GM19240 (cell line): ENCODE data around the gene C3orf22.
"Not testable (repeated sequence)": the region's sequence is repeated elsewhere in the genome, so short reads cannot be mapped to it uniquely, and the experiment has no call there.

Experiments
- DNase-seq: peaks from one replicate; pipeline ENCODE4 v3.0.0; 2011; ENCODE audit warnings: low spot score; ENCODE audit not compliant: insufficient read length

The C3orf22 gene

GRCh38 chr3:126543457-126544061, 15.2 kb downstream of the C3orf22 start:
- no peak for DNase-seq

GRCh38 chr3:126542340-126543241, 16.1 kb downstream of the C3orf22 start:
- DNase-seq: no peak

- no peak for DNase-seq
Observed at GRCh38 chr3:126541628-126542339, 16.9 kb downstream of the C3orf22 start.

- no peak for DNase-seq
Observed at GRCh38 chr3:126540951-126541627, 17.6 kb downstream of the C3orf22 start.

- DNase-seq: no peak
Observed at GRCh38 chr3:126540342-126540849, 18.3 kb downstream of the C3orf22 start.

GRCh38 chr3:126539558-126540250, 19.0 kb downstream of the C3orf22 start:
- no peak for DNase-seq

- no peak for DNase-seq
Observed at GRCh38 chr3:126538966-126539365, 19.8 kb downstream of the C3orf22 start.

GRCh38 chr3:126538316-126538715, 20.4 kb downstream of the C3orf22 start:
- DNase-seq: no peak

GRCh38 chr3:126537730-126538281, 20.9 kb downstream of the C3orf22 start:
- DNase-seq: no peak

GRCh38 chr3:126537116-126537729, 21.5 kb downstream of the C3orf22 start:
- DNase-seq: no peak

GRCh38 chr3:126536126-126536525, 22.6 kb downstream of the C3orf22 start:
- DNase-seq: no peak

GRCh38 chr3:126535636-126536035, 23.1 kb downstream of the C3orf22 start:
- DNase-seq: no peak

- DNase-seq: not testable (repeated sequence)
Observed at GRCh38 chr3:126534716-126535115, 24.0 kb downstream of the C3orf22 start.

- no peak for DNase-seq
Observed at GRCh38 chr3:126533506-126533905, 25.2 kb downstream of the C3orf22 start.

GRCh38 chr3:126531051-126531330, 27.7 kb downstream of the C3orf22 start:
- no peak for DNase-seq

GRCh38 chr3:126530171-126531050, 28.3 kb downstream of the C3orf22 start:
- DNase-seq: no peak

GRCh38 chr3:126529585-126530170, 29.1 kb downstream of the C3orf22 start:
- DNase-seq: no peak

- DNase-seq: no peak
Observed at GRCh38 chr3:126528800-126529541, 29.8 kb downstream of the C3orf22 start.
